HG03521 (cell line): ENCODE data around the gene NELL1.

Experiments
- ATAC-seq: cut with Tn5 transposase; IDR thresholded peaks from one replicate; pipeline ENCODE4 v1.9.1; 2021; ENCODE audit warnings: mild to moderate bottlenecking, moderate library complexity; ENCODE audit not compliant: unreplicated experiment

Gene NELL1

DNA sequence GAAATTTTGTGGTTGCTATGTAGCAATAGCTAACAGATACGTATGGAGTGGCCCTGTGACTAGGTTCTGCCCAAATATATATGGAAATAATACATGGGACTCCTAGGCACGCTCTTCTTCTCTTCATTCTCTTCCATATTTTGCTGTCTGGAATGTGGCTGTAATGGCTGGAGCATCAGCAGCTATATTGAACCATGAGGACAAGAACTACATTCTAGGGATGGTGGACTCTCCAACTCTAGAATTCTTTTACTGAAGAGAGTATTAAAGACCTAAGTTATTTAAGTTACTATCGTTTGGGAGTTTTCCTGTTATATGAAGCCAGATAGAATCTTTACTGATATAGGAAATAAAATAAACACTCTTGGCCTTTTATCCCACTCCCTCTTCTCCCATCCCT, 7.5 kb upstream of the NELL1 start:
- no peak for ATAC-seq

DNA sequence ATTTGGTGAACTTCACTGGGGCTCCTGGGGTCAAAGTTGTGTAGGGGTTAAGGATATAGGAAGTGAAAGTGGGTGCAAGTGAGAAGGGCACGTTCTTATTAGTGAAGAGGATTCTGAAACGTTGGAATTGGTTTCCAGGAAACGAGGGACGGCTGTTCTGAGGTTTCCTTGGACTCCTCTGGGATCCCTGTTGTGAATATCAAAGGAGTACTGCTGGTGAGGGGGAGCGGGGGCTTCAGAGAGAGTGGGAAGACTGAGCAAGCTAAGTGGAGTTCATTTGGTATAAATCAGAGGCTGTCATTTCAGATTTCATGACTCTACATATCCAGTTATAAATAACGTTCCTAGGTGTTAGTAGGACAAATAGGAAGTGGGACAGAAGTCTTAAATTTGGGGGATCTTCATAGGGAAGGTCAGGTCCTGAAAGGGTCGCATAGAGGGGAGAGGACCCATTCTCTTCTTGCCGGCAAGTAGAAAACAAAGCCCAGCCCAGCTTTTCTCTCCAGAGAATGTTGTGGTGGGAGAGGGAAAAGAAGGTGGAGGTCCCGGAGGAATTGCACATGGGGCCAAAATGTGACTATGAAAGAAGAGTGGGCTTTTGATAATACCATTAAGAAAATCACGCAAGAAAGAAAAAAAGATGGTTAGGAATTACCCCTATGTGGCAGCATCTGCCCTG, 1.1 kb upstream of the NELL1 start:
- ATAC-seq = no peak

DNA sequence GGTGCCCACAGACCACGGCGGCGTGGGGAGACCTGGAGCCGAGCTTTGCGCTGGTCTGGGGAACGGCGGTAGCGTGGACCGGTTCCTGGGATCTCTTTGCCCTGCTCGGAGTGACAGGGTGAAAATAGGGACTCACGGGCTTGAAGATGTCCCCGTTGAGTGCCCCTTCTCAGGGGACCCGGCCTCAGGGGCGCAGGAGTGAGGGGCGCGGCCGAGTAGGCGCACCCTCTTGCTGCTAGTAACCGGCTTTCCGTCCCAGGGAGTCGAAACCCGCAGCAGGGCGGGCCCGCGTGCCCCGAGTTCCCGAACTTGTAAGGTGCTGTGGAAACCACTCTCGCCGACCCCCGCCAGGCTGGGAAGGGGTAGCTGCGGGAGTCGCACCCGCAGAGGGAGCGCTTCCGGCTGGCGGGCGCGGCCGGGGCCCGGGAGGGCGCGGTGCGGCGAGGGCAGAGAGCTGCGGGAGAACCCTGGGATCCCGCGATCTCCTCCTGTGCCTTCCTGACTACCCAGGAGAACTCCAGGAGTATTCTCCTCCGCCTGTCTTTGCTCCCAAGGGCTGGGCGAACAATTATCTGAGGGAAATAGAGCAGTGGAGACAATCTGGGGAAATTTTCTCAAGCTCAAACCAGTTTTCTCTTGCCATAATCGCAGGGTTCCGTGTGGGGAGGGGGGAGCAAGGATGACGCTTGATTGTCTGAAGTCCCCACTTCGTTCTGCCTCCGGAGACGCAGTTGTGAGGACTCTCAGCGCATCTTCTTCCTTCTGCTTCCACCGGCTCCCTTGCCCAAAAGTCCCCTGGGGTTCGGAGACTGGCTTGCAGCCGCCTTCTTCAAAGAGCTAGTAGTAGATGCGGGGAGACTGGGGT, 666 bp downstream of the NELL1 start:
- no peak for ATAC-seq

DNA sequence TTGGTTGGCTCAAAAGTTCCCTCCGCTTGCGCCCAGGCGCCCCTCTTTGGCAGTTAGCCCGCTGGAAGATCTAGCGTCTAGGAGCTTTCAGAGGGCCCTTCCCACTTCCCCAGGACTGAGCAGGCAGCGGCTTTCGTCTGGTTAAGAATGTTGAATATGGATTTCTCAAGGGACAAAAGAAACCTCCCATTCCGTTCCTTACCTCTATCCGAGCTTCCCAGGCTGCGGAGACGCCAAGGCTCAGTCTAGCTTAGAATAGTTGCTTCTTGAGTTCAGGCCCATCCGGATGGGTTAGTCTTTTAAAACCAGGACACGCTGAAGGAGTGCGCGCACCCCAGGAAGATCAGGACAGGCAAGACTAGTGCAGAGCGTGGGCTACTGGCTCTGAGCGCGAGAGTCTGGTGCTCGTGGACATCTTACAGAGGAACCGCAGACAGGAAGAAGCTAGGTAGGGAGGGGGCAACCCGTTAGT, 1.6 kb downstream of the NELL1 start:
- no peak for ATAC-seq

DNA sequence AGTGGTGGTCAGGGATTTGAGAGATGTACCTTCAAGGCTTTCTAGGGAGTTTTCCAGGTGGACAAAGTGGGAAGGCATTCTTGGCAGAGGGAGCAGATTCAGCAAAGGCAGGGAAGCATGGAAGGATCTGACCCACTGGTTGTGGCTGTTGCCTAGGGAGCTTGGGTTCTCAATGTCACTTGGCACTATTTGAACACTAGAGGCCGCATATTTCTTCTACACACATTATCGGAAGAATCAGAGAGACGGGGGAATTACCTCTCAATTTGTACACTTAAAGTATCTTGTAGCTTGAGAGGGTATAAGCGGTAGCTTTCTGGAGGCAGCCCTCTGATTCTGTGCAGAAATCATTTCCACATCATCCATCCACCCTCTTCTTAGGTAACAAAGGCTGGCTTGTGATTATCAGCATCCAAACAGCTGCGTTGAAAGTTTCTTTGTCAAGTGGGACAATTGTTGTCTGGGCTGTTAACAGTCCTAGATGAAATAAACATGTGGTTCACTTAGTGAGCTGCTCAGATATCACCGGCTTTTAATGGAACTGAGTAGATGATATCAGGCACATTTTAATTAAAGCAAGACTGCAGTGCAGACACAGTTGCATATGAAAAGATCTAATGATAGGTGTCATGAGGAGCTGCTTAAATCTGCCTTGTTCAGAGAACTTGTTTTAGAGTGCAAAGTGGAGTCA, 2.6 kb downstream of the NELL1 start:
- ATAC-seq = no peak

DNA sequence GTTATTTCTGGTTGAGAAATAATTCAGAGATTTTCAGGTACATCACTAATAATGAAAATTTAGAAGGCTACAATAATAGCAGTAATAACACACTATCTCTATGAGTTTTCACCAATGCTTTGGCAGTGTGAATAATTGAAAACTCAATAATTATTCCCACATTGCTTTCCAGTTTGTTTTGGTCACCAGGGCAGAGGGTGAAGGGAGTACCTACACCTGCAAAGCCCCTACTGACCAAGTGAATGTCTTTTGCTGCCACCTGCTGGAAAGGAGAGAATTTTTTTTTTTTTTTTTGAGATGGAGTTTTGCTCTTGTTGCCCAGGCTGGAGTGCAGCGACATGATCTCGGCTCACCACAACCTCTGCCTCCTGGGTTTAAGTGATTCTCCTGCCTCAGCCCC, 3.2 kb downstream of the NELL1 start:
- no peak for ATAC-seq

DNA sequence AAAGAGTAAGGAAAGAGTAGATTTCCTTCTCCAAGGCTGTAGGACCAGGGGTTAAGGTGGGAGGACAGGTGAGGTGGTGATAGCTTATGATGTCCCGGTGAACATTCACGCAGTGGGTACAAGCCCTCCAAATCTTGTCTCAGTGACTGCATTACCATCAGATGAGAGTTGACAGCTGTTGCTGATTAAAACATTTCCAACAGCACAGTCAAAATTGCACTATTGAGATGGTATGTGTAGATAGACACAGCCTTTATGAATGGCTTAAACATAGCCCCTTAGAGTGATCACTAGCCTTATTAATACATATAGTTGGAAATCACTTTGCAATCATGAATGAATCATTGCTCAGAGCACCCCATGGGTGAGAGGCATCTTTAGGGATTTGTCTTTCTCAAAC, 7.3 kb downstream of the NELL1 start:
- no peak for ATAC-seq

DNA sequence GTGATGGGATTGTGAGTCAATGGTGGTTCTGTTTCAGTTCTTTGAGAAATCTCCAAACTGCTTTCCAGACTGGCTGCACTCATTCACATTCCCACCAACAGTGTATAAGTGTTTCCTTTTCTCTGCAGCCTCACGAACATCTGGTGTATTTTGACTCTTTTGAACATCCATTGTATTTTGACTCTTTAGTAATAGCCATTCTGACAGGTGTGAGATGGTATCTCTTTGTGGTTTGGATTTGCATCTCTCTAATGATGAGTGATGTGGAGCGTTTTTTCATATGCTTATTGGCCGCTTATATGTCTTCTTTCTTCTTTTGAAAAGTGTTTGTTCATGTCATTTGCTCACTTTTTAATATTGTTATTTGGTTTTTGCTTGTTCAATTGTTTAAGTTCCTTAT, 19.4 kb downstream of the NELL1 start:
- ATAC-seq = no peak

DNA sequence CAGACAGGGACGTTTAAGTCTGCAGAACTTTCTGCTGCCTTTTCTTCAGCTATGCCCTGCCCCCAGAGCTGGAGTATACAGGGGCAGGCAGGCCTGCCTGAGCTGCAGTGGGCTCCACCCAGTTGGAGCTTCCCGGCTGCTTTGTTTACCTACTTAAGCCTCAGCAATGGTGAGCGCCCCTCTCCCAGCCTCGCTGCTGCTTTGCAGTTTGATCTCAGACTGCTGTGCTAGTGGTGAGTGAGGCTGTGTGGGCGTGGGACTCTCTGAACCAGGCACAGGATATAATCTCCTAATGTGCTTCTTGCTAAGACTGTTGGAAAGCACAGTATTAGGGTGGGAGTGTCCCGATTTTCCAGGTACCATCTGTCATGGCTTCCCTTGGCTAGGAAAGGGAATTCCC, 38.5 kb downstream of the NELL1 start:
- no peak for ATAC-seq

DNA sequence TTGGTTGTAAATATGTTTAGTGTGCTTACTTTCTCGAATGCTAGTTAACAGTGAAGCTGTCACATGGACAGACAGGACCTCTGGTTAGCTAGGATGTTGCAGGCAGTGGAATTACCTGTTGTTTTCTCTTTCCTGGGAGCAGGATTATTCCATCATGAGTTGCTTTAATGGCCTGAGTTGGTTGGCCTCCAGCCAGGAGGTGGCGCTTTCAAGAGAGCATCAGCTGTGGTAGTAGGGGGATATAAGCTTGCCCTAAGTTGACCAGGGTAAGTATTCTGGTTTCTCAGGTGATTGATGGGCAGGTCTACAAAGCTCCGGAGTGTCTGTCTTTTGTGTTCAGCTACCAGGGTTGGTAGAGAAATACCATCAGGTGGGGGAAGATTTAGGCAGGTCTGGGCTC, 43.5 kb downstream of the NELL1 start:
- ATAC-seq = no peak

DNA sequence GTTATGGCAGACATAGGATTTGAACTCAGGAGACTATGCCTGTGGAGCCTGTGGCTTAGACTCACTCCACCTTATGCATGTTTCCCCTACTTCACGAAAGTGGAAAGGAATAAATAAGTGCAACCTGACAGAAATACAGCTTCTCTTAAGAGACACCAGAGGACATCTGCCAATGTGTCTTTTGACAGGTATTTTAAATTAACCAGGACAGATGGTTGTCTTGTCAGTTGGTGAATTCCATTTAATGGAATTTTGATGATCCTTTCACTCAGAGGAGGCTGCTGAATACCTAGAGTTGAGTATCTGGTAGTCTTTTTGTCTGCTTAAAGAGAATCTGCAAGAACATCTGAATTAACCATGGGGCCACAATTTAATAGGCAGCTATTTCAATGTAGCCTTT, 46.1 kb downstream of the NELL1 start:
- ATAC-seq = no peak

DNA sequence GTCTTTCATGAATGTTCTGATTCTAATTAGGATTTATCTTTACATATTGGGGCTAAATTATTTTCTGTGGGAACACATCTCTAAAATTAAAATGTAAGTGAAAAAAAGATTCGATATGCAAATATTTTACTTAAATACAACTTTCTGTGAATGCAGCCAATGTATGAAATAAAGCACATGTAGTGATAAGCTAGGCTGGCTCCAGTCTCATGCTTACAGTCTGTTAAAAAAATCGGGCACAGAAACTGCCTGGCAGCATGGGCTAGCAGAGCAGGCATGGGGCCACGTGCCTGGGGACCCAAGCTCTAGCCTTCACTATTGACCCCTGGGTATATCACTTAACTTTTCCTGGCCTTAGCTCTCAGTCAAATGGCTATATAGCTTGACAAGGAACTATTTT, 46.5 kb downstream of the NELL1 start:
- ATAC-seq = no peak

DNA sequence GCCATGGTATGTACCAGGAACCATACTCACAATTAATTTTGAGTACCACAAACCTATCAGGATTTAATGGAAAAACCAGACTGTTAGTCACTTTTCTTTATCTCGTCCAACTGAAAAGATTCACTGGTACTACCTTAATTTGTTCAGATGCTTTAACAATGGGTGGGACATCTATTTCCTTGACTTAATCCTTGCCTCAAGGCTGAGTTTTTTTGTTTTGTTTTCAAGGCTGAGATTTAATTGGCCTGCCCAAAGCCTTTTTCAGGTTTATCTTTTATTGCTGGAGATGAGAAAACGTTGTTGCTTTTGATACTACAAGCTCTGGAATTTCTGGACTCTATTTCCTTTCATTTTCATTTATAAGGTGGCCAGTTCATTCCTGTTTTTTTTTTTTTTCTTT, 50.4 kb downstream of the NELL1 start:
- no peak for ATAC-seq

DNA sequence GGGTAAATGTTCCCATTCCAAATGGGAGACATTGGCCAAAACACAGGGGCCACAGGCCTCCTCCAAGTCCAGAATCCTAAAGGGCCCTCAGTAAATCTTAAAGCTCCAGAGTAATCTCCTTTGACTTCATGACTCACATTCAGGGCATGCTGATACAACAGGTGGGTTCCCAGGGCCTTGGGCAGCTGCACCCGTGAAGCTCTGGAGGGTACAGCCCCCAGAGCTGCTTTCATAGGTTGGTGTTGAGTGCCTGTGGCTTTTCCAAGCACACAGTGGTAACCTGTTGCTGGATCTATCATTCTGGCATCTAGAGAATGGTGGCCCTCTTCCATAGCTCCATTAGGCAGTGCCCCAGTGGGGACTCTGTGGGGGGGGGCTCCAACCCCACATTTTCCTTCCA, 54.0 kb downstream of the NELL1 start:
- ATAC-seq = no peak

DNA sequence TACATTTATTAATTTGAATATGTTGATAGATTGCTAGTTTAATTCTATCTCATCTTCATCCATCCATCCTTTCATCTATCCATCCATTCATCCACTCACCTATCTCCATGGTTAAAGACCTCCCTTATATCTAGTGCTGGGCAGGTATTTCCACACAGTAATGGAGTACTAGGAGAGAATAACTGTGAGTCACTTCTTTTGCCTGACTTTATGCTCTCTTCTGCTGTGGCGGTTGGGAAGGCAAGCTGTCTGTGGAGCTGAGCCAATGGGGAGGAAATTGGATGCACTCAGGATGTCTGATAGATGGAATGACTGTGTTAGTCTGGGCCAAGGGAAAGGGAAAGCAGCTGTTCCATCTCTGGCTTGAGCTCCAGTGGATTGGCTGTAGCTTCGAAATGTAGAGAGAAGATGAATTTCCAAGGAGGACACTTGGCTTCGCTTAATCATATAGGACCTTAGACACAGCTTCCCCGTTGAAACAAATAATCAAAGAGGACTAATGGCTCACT, 60.3 kb downstream of the NELL1 start:
- ATAC-seq = no peak

DNA sequence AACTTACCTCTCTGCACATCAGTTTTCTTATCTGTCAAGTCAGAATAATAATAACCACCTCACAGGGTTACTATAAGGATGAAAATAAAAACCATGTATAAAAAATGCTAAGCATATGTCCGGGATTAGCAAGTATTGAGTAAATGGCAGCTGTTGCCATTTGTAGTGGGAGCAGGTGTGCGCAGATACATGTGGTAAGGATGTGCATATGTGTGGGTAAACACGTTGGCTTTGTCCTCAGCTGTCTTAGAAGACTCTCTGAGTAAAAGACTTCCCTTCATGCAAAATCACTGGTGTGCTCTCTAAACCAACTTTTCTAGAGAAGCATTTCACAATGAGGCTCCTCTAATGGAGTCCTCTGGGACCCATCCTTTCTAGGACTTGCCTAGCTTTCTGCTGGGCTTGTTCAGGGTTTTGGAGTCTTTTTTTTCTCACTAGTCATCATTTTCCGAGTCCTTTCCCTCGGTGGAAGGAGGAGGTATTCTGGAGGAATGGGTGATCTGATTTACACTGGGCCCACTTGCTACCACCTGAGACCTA, 62.4 kb downstream of the NELL1 start:
- no peak for ATAC-seq

DNA sequence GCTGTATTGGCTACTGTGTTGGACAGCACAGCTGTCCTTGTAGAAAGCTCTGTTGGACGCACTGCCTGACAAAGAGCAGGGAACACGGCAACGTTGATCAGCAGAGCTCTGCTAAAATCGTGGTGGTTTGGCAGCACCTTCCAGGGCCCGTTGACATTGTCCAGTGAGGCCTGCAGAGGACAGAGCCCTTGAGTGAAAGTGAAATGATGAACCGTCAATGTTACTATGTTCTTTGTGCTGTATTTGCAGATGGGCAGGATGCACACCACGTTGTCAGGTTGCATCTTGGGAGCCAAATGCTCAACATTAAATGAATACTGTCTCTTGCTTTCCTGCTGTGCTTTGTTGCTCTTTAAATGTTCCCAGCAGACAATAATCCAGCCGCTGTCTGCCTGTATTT, 69.7 kb downstream of the NELL1 start:
- no peak for ATAC-seq

DNA sequence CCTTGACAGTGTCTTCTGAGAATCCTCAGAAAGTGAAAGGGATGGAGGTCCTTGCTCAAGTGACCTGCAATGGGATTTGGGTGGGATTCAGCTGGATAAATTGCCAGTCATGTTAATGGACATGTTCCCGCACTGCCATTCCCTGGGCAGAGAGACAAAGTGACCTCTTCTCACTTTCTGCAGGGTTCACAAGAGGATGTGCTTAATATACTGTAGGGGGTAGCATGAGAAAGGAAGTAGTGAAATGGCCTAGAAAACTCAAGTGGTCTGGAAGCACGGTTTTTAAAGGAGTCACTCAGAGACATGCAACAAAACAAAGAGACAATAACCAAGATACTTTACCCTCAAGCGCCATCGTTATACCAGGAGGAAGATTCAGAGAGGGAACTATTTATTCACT, 70.2 kb downstream of the NELL1 start:
- no peak for ATAC-seq

DNA sequence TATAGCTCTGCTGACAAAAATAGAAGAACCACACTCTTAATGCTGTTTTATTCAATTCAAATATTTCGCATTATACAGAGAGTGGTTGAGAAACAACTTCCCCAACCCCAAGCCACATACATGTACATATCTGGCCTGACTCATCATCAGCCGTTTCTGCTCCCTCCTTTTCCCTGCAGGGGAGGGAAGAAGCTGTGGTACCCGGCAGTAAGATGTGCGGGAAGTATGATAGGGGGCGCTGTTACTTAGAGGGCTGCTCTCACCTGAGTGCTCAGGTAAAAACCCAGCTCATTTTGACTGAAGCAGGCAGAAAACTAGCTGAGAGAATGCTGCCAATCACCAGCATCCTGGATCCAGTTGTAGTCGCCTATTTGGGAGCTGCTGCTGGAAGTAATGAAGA, 85.5 kb downstream of the NELL1 start:
- ATAC-seq = no peak

DNA sequence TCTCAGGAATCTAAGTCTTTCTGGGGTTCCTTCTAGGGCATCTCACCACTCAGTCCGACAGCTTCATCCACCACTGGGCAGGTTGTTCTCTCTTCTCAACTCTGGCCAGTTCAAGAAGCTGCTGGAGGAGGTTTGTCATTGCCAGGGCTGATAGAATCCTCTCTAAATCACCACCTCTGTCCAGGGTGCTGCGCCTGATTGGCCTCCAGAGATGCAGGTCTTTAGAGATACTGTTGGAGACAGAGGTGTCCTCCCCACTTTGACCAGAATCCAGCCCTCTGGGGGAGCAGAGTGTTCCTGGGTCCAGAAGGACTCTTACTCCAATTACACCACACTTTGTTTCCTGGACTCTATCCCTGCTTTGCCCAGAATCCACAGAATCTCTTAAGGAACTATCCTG, 90.2 kb downstream of the NELL1 start:
- ATAC-seq = no peak

DNA sequence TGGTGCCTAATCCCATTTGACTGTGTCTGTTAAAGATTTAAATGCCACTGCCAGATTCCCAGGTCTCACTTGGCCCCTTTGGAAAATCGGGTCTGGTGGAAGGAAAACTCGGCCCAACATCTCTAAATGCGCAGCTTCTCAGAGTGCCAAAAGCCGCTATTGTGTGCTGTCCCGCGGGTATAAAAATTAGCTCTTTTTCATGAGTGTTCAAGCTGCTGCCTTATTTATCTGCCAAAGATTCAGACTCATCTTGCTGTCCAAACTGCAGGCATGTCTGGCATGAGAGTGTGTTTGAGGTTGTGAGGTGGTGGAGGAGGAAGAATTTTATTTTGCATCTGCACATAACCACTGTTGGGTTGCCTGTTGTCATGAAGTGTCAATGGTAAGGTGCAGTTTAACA, 91.4 kb downstream of the NELL1 start:
- ATAC-seq = no peak
